GM12878 (cell line): ENCODE data around the gene RPS23. TPM values are rescaled to one million over a fixed set of nuclear protein-coding genes. Genes with fewer than 3 reads are reported as not detected.

Experiments used
- ATAC-seq: fragments of 200-7000 bp; cut with Tn5 transposase; 3 replicates; pipeline ENCODE4 v1.9.1; 2020; ENCODE audit warnings: mild to moderate bottlenecking, moderate library complexity
- BruUV-seq: library from RNA; stranded (reverse); fragments of 400-500 nt; replicated peaks from 2 replicates; lab custom pipeline; 2021; lab: Mats Ljungman, UMichigan
- CTCF ChIA-PET: fragments of 300-600 bp; sonication (Branson Sonifier 250); formaldehyde crosslinking; extraction: SDS; loops from one replicate; lab custom pipeline; 2021; ENCODE audit warnings: inconsistent platforms; lab: Yijun Ruan, JAX
- POLR2A ChIA-PET: fragments of 350-600 bp; formaldehyde crosslinking; extraction: SDS; loops from one replicate; lab custom pipeline; 2021; ENCODE audit warnings: inconsistent platforms; lab: Charles Lee
- RAD21 ChIA-PET: fragments of 300-600 bp; sonication (Branson Sonifier 250); formaldehyde crosslinking; loops from one replicate; lab custom pipeline; 2023; ENCODE audit warnings: antibody characterized with exemption; ENCODE audit not compliant: unreplicated experiment; lab: Charles Lee
- SMC1A ChIA-PET: fragments of 300-600 bp; sonication (Branson Sonifier 250); formaldehyde crosslinking; loops from one replicate; lab custom pipeline; 2023; ENCODE audit not compliant: unreplicated experiment, uncharacterized antibody; lab: Charles Lee
- DNase-seq: peaks from one replicate; pipeline ENCODE4 v3.0.0-alpha.2; 2011; ENCODE audit warnings: low read depth, low spot score
- FAIRE-seq: peaks from 3 replicates; lab custom pipeline; 2011; peaks lifted over from hg19 to GRCh38; lab: Jason Lieb, UNC
- H2AFZ ChIP-seq: 2 replicates; pipeline ENCODE4 v1.6.0; 2011; ENCODE audit warnings: low read depth, low read length, control low read depth; ENCODE audit not compliant: control insufficient read depth
- H3K27ac ChIP-seq: 2 replicates; pipeline ENCODE4 v1.5.1; 2011; ENCODE audit warnings: control low read depth; ENCODE audit not compliant: control insufficient read depth, insufficient read depth
- H3K27me3 ChIP-seq, 2 experiments: replicated peaks in 1 of 2; 2 replicates each; pipeline versions ENCODE4 v1.6.0 to v1.6.1; 2011; ENCODE audit warnings: low read length in 1 of 2; ENCODE audit not compliant: control insufficient read depth in 2 of 2, insufficient read depth in 2 of 2
- H3K36me3 ChIP-seq, 2 experiments: 2 replicates each; pipeline ENCODE4 v1.5.1; 2011; ENCODE audit warnings: low read length in 1 of 2; ENCODE audit not compliant: control insufficient read depth in 2 of 2, insufficient read depth in 2 of 2
- H3K4me1 ChIP-seq: 2 replicates; pipeline ENCODE4 v1.6.1; 2011; ENCODE audit warnings: mild to moderate bottlenecking, low read length, moderate library complexity, mixed read lengths; ENCODE audit not compliant: control insufficient read depth, insufficient read depth
- H3K4me2 ChIP-seq: 2 replicates; pipeline ENCODE4 v1.6.0; 2011; ENCODE audit warnings: control low read depth; ENCODE audit not compliant: control insufficient read depth, insufficient read depth
- H3K4me3 ChIP-seq: fragments of 200-600 bp; sonication (generic); 2 replicates; pipeline ENCODE4 v1.5.1; 2016
- H3K79me2 ChIP-seq: 2 replicates; pipeline ENCODE4 v1.6.0; 2011; ENCODE audit warnings: low read length; ENCODE audit not compliant: control insufficient read depth, insufficient read depth
- H3K9ac ChIP-seq: 2 replicates; pipeline ENCODE4 v1.8.0; 2011; ENCODE audit warnings: low read length, control low read depth, mixed read lengths; ENCODE audit not compliant: control insufficient read depth, insufficient read depth
- H3K9me3 ChIP-seq: replicated peaks from 3 replicates; pipeline ENCODE4 v1.5.1; 2011; ENCODE audit warnings: mild to moderate bottlenecking, low read length; ENCODE audit not compliant: control insufficient read depth, insufficient read depth
- H4K20me1 ChIP-seq: 2 replicates; pipeline ENCODE4 v1.6.0; 2011; ENCODE audit not compliant: control insufficient read depth, insufficient read depth
- EP300 ChIP-seq, 2 experiments: fragments of 150-350 bp in 1 of 2; IDR thresholded peaks; 2 replicates each; pipeline ENCODE4 v1.6.1; 2011 to 2012; ENCODE audit warnings: low read depth in 2 of 2, low read length in 2 of 2, borderline replicate concordance in 1 of 2, improper control_type of control experiment in 1 of 2, inconsistent platforms in 1 of 2; ENCODE audit not compliant: control insufficient read depth in 1 of 2
- GABPA ChIP-seq: IDR thresholded peaks from 2 replicates; pipeline ENCODE4 v1.6.1; 2014; ENCODE audit warnings: antibody characterized with exemption, low read depth, mild to moderate bottlenecking, inconsistent platforms
- GATAD2B ChIP-seq: fragments of 450-650 bp; conservative IDR thresholded peaks from 2 replicates; pipeline ENCODE4 v1.6.1; 2017; ENCODE audit warnings: low read depth, mild to moderate bottlenecking, moderate library complexity
- KAT2A ChIP-seq: conservative IDR thresholded peaks from 2 replicates; pipeline ENCODE4 v1.6.1; 2011; ENCODE audit warnings: low read depth, low read length; ENCODE audit not compliant: control insufficient read depth
- MXI1 ChIP-seq: fragments of 150-350 bp; IDR thresholded peaks from 2 replicates; pipeline ENCODE4 v1.6.1; 2011; ENCODE audit warnings: low read depth, mild to moderate bottlenecking, inconsistent platforms, low read length, improper control_type of control experiment
- NR2F1 ChIP-seq: fragments of 450-650 bp; conservative IDR thresholded peaks from 2 replicates; pipeline ENCODE4 v1.6.1; 2017; ENCODE audit warnings: mild to moderate bottlenecking
- RUNX3 ChIP-seq: IDR thresholded peaks from 2 replicates; pipeline ENCODE4 v1.6.1; 2012; ENCODE audit warnings: low read length, inconsistent platforms
- TARDBP ChIP-seq: IDR thresholded peaks from 2 replicates; pipeline ENCODE4 v1.6.1; 2016; ENCODE audit warnings: borderline replicate concordance
- ZNF24 ChIP-seq: fragments of 450-650 bp; IDR thresholded peaks from 2 replicates; pipeline ENCODE4 v1.6.1; 2017; ENCODE audit warnings: antibody characterized with exemption, mild to moderate bottlenecking
- WGBS: methylation state at CpG from one replicate; pipeline ENCODE4 v1.1.6; 2016; ENCODE audit warnings: low lambda C conversion rate; ENCODE audit not compliant: insufficient replicate concordance, insufficient coverage; ENCODE audit errors: missing lambda C conversion rate; 5-methylcytosine and 5-hydroxymethylcytosine counted together
- in situ Hi-C: fragments of 300-500 bp; cut with MboI; formaldehyde crosslinking; loops from 9 replicates; pipeline ENCODE4 v1.14.3; 2018; ENCODE audit warnings: mixed read lengths
- intact Hi-C: fragments of 100-400 bp; cut with micrococcal nuclease; formaldehyde crosslinking; loops from one replicate; pipeline ENCODE4 v1.14.2; 2022; ENCODE audit not compliant: unreplicated experiment
- polyA plus RNA-seq, 11 experiments: library from polyadenylated mRNA; depleted of rRNA in 4 of 11; unstranded in 6 of 11; stranded (reverse) in 5 of 11; fragments of >200 nt; fragmentation: Nextera tagmentation in 4 of 11; fragmentation: Illumina TruSeq in 1 of 11; extraction: Ambion mirVana in 4 of 11; extraction: Trizol in 1 of 11; gene quantifications; 1 replicate in 1 of 11; 2 replicates in 10 of 11; pipeline versions ENCODE4 v1.2.1 to v1.2.3, GENCODE V29; 2011 to 2016; ENCODE audit warnings: inconsistent platforms in 2 of 11, missing spikeins in 2 of 11, low read depth in 1 of 11
- total RNA-seq, 4 experiments: library from RNA; depleted of rRNA in 3 of 4; stranded (reverse); fragments of >200 nt in 3 of 4; fragmentation: Illumina TruSeq in 1 of 4; extraction: Trizol in 1 of 4; gene quantifications; 2 replicates each; pipeline versions ENCODE4 v1.2.1 to v1.2.3, GENCODE V29; 2013 to 2021
- TF ChIP-seq, protein P1 (sequence below): IDR thresholded peaks from 2 replicates; pipeline ENCODE4 v1.6.1; 2012; ENCODE audit warnings: improper control_type of control experiment, low read depth, low read length; ENCODE audit not compliant: insufficient replicate concordance

Gene RPS23
- total and polyA plus RNA-seq, 10 of the 15 experiments (the other 5 are each of a cell fraction or from before 2014, with no cell fraction given) = 2,489 to 8,145 (median 5,256) TPM

DNA sequence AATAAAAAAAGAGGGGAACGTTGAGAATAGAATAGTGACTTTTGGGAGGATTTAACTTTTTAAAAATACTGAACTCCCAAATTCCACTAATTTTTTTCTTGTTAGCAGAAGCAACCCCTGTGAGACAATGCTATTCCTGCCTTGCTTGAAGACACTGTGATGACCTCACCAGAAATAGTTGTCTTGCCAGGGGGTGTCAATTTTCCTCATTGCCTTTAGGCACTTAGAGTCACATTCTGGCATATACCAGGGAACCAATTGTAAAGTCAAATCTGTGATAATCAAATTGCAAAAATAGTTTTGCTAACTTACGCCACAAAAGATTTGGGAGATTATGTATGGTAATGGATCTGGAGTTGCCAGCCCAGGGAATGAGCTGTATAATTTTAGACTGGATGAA lies 42.8 kb upstream of the RPS23 start (continued):
- TF ChIP-seq, protein P1, sequence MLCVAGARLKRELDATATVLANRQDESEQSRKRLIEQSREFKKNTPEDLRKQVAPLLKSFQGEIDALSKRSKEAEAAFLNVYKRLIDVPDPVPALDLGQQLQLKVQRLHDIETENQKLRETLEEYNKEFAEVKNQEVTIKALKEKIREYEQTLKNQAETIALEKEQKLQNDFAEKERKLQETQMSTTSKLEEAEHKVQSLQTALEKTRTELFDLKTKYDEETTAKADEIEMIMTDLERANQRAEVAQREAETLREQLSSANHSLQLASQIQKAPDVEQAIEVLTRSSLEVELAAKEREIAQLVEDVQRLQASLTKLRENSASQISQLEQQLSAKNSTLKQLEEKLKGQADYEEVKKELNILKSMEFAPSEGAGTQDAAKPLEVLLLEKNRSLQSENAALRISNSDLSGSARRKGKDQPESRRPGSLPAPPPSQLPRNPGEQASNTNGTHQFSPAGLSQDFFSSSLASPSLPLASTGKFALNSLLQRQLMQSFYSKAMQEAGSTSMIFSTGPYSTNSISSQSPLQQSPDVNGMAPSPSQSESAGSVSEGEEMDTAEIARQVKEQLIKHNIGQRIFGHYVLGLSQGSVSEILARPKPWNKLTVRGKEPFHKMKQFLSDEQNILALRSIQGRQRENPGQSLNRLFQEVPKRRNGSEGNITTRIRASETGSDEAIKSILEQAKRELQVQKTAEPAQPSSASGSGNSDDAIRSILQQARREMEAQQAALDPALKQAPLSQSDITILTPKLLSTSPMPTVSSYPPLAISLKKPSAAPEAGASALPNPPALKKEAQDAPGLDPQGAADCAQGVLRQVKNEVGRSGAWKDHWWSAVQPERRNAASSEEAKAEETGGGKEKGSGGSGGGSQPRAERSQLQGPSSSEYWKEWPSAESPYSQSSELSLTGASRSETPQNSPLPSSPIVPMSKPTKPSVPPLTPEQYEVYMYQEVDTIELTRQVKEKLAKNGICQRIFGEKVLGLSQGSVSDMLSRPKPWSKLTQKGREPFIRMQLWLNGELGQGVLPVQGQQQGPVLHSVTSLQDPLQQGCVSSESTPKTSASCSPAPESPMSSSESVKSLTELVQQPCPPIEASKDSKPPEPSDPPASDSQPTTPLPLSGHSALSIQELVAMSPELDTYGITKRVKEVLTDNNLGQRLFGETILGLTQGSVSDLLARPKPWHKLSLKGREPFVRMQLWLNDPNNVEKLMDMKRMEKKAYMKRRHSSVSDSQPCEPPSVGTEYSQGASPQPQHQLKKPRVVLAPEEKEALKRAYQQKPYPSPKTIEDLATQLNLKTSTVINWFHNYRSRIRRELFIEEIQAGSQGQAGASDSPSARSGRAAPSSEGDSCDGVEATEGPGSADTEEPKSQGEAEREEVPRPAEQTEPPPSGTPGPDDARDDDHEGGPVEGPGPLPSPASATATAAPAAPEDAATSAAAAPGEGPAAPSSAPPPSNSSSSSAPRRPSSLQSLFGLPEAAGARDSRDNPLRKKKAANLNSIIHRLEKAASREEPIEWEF = no peak
- no peak for TF ChIP-seq TARDBP

DNA sequence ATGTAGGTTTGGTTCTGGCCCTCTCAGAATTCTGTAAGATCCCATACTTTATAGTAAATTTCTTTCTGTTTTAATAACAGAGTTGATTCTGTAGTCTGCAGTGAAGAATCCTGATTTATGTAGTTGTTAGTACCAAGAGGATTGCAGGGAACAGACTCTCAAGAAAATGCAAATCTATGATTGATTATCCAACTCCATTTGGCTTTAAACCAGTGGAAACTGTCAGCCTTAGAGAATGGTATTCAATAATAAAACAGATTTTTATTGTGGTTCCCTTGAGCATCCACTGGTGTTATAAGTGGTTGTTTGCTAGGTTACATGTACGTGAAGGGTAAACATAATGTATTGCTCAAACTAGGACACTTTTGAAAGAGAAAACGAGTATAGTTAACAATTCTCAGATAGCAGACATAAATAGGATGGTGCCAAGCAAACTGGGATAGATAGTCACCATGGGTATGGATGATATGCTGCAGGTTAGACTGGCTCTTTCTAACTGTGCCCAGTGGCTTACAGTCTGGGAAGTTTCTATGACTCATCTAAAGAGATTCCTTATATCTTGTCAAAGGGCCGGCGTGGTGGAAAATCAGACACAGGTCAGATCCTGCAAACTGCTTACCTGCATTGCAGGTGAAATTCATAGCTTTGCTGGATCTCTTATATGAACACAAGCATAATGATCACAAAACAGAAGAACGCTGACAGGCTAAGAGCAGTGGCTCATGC lies 41.7 kb upstream of the RPS23 start:
- SMC1A ChIA-PET = no interaction called here
- Histone ChIP-seq H3K9me3 (no peaks in the 10 kb centered on the region), H3K27ac (no peak overlapping the region), H3K9ac (no peak overlapping the region), H3K36me3 (no peaks in the 10 kb centered on the region), H3K27me3 (no peaks in the 10 kb centered on the region), H3K4me1 (no peaks in the 10 kb centered on the region), H4K20me1 (no peaks in the 10 kb centered on the region), H2AFZ (no peak overlapping the region), H3K79me2 (no peaks in the 10 kb centered on the region), H3K4me3 (no peak overlapping the region), H3K4me2 (no peak overlapping the region)
- intact Hi-C loops (no loop called here), in situ Hi-C loops (no loop called here)
- BruUV-seq = no TSS peak
- POLR2A ChIA-PET = interaction anchor here (0.5 kb wide), 1 partner anchor 1120 kb away, joined by 3 read pairs; no protein-coding TSS in a partner anchor
- ATAC-seq (no peak), FAIRE-seq (no peak), DNase-seq (no peak)
- RAD21 ChIA-PET = no interaction called here
- WGBS = 47% methylated on average over 5 of the region's 5 CpGs
- CTCF ChIA-PET = no interaction called here
- TF ChIP-seq KAT2A (no peak), GATAD2B (no peak), MXI1 (no peak), ZNF24 (no peak), RUNX3 (no peak), GABPA (no peak), EP300 (IDR thresholded peaks at IDR 0.05; ENCODE audit: borderline replicate concordance in 1 of 2, control insufficient read depth in 1 of 2, low read depth in 2 of 2, low read length in 2 of 2) (no peak), NR2F1 (no peak)
